HCT116 (cell line): ENCODE data around the gene DRD4. TPM values are rescaled to one million over a fixed set of nuclear protein-coding genes. Genes with fewer than 3 reads are reported as not detected.

ENCODE experiments used
- ATAC-seq: fragments of 200-7000 bp; cut with Tn5 transposase; 2 replicates; pipeline ENCODE4 v1.9.1; 2020; ENCODE audit warnings: mild to moderate bottlenecking, moderate library complexity
- BruUV-seq: library from RNA; stranded (reverse); fragments of 400-500 nt; replicated peaks from 2 replicates; lab custom pipeline; 2021; lab: Mats Ljungman, UMichigan
- CTCF ChIA-PET: fragments of 300-600 bp; sonication (Branson Sonifier 250); formaldehyde crosslinking; loops from one replicate; lab custom pipeline; 2021; ENCODE audit warnings: antibody characterized with exemption; lab: Charles Lee
- POLR2A ChIA-PET: fragments of 300-600, 350-600 bp; sonication (Branson Sonifier 250); formaldehyde crosslinking; loops from one replicate; lab custom pipeline; 2021; ENCODE audit warnings: antibody characterized with exemption; lab: Charles Lee
- RAD21 ChIA-PET, 2 experiments: fragments of 300-600 bp; sonication (Branson Sonifier 250); formaldehyde crosslinking; loops; one replicate each; lab custom pipeline; 2023; ENCODE audit warnings: low total read pairs in 2 of 2; ENCODE audit not compliant: uncharacterized antibody in 2 of 2, unreplicated experiment in 2 of 2, low non-redundant PET in 1 of 2; lab: Charles Lee
- DNase-seq: peaks from one replicate; pipeline ENCODE4 v3.0.0-alpha.2; 2010; ENCODE audit warnings: low read depth, low spot score
- H2AFZ ChIP-seq: fragments of 200-600 bp; shearing (Covaris generic), sonication (generic); 2 replicates; pipeline ENCODE4 v1.6.1; 2017; ENCODE audit warnings: low read depth, mixed run types, mixed read lengths, antibody characterized with exemption, low read length; ENCODE audit not compliant: poor library complexity, severe bottlenecking
- H3K27ac ChIP-seq: 2 replicates; pipeline ENCODE4 v1.5.1; 2012; ENCODE audit warnings: low read depth, low read length
- H3K27me3 ChIP-seq: fragments of 200-600 bp; sonication (generic); 2 replicates; pipeline ENCODE4 v1.6.1; 2016; ENCODE audit warnings: mixed run types, low read length, mixed read lengths; ENCODE audit not compliant: insufficient read depth
- H3K36me3 ChIP-seq, 2 experiments: fragments of 200-500 bp in 1 of 2; fragments of 200-600 bp in 1 of 2; sonication (Bioruptor generic) in 1 of 2; sonication (generic) in 1 of 2; 2 replicates each; pipeline versions ENCODE4 v1.5.1 to v1.6.1; 2014 to 2016; ENCODE audit warnings: low read length in 2 of 2, inconsistent platforms in 1 of 2, mixed read lengths in 1 of 2, mixed run types in 1 of 2; ENCODE audit not compliant: insufficient read depth in 2 of 2, control insufficient read depth in 1 of 2
- H3K4me1 ChIP-seq, 2 experiments: fragments of 200-600 bp in 1 of 2; sonication (generic) in 1 of 2; 2 replicates each; pipeline versions ENCODE4 v1.5.1 to v1.6.1; 2012 to 2017; ENCODE audit warnings: low read length in 2 of 2, inconsistent platforms in 1 of 2, mild to moderate bottlenecking in 1 of 2, mixed read lengths in 1 of 2, mixed run types in 1 of 2, moderate library complexity in 1 of 2; ENCODE audit not compliant: insufficient read depth in 2 of 2, control insufficient read depth in 1 of 2
- H3K4me2 ChIP-seq: fragments of 200-600 bp; sonication (generic); 2 replicates; pipeline ENCODE4 v1.6.1; 2017; ENCODE audit warnings: mixed run types, low read length, mixed read lengths
- H3K4me3 ChIP-seq, 2 experiments: fragments of 200-600 bp in 1 of 2; sonication (generic) in 1 of 2; replicated peaks in 1 of 2; 2 replicates each; pipeline ENCODE4 v1.5.1; 2011 to 2016; ENCODE audit warnings: low read length in 2 of 2, control low read depth in 1 of 2, low read depth in 1 of 2, mild to moderate bottlenecking in 1 of 2, mixed read lengths in 1 of 2, mixed run types in 1 of 2
- H3K79me2 ChIP-seq: fragments of 200-600 bp; sonication (generic); 2 replicates; pipeline ENCODE4 v1.6.1; 2017; ENCODE audit warnings: mild to moderate bottlenecking, mixed run types, low read length, moderate library complexity, mixed read lengths; ENCODE audit not compliant: insufficient read depth
- H3K9ac ChIP-seq: fragments of 200-600 bp; sonication (generic); 2 replicates; pipeline ENCODE4 v1.6.1; 2016; ENCODE audit warnings: low read length, mixed read lengths
- H3K9me2 ChIP-seq: fragments of 200-600 bp; sonication (generic), shearing (Covaris generic); 2 replicates; pipeline ENCODE4 v1.6.1; 2017; ENCODE audit warnings: mixed run types, mild to moderate bottlenecking, moderate library complexity; ENCODE audit not compliant: insufficient read depth
- H3K9me3 ChIP-seq, 2 experiments: fragments of 200-500 bp in 1 of 2; fragments of 200-600 bp in 1 of 2; sonication (Bioruptor generic) in 1 of 2; sonication (generic) in 1 of 2; 2 replicates each; pipeline ENCODE4 v1.6.1; 2014 to 2017; ENCODE audit warnings: low read length in 2 of 2, mixed read lengths in 2 of 2, inconsistent platforms in 1 of 2, low read depth in 1 of 2, mild to moderate bottlenecking in 1 of 2, mixed run types in 1 of 2, moderate library complexity in 1 of 2; ENCODE audit not compliant: control insufficient read depth in 1 of 2, insufficient read depth in 1 of 2
- H4K20me1 ChIP-seq: fragments of 200-600 bp; sonication (generic), shearing (Covaris generic); 2 replicates; pipeline ENCODE4 v1.6.1; 2017; ENCODE audit warnings: mixed run types, mild to moderate bottlenecking, moderate library complexity; ENCODE audit not compliant: insufficient read depth
- EGR1 ChIP-seq: IDR thresholded peaks from 2 replicates; pipeline ENCODE4 v1.6.1; 2012; ENCODE audit warnings: low read depth
- EZH2 ChIP-seq: fragments of 200-600 bp; sonication (generic); IDR thresholded peaks from 2 replicates; pipeline ENCODE4 v1.6.1; 2017; ENCODE audit warnings: antibody characterized with exemption, mixed run types
- EZH2phosphoT487 ChIP-seq: fragments of 200-600 bp; IDR thresholded peaks from 2 replicates; pipeline ENCODE4 v1.6.1; 2018; ENCODE audit warnings: antibody characterized with exemption, borderline replicate concordance
- FOSL1 ChIP-seq: IDR thresholded peaks from 2 replicates; pipeline ENCODE4 v1.6.1; 2012; ENCODE audit warnings: low read depth
- RAD21 ChIP-seq: IDR thresholded peaks from 2 replicates; pipeline ENCODE4 v1.6.1; 2012; ENCODE audit warnings: low read depth, mild to moderate bottlenecking
- SP1 ChIP-seq: IDR thresholded peaks from 2 replicates; pipeline ENCODE4 v1.6.1; 2012; ENCODE audit warnings: low read depth
- TCF7L2 ChIP-seq: IDR thresholded peaks from 2 replicates; pipeline ENCODE4 v1.7.0; 2011; ENCODE audit warnings: borderline replicate concordance, inconsistent platforms; ENCODE audit not compliant: insufficient read depth, insufficient read length; ENCODE audit errors: extremely low read depth
- YY1 ChIP-seq: IDR thresholded peaks from 2 replicates; pipeline ENCODE4 v1.6.1; 2011; ENCODE audit warnings: low read length, low read depth, moderate library complexity, mild to moderate bottlenecking; ENCODE audit not compliant: insufficient replicate concordance; ENCODE audit errors: extremely low read depth
- ZBTB33 ChIP-seq: IDR thresholded peaks from 2 replicates; pipeline ENCODE4 v1.6.1; 2011; ENCODE audit warnings: mild to moderate bottlenecking, low read length, moderate library complexity; ENCODE audit not compliant: insufficient replicate concordance; ENCODE audit errors: extremely low read depth
- ZFX ChIP-seq: fragments of 450-650 bp; IDR thresholded peaks from 2 replicates; pipeline ENCODE4 v1.6.1; 2017
- ZNF274 ChIP-seq: fragments of 200-500 bp; sonication (Bioruptor generic); IDR thresholded peaks from 2 replicates; pipeline ENCODE4 v1.6.1; 2014; ENCODE audit warnings: mild to moderate bottlenecking, low read depth, low read length, inconsistent platforms
- intact Hi-C: fragments of 100-400 bp; cut with micrococcal nuclease; formaldehyde crosslinking; loops from 2 replicates; pipeline ENCODE4 v1.10.0; 2022
- total RNA-seq: library from RNA; stranded (reverse); gene quantifications from one replicate; pipeline ENCODE4 v1.2.1, GENCODE V29; 2021; ENCODE audit not compliant: unreplicated experiment
- TF ChIP-seq, protein P1 (sequence below), 3 experiments: fragments of 200-600 bp in 1 of 3; sonication (generic) in 1 of 3; IDR thresholded peaks in 2 of 3; conservative IDR thresholded peaks in 1 of 3; 2 replicates each; pipeline ENCODE4 v1.5.1; 2012 to 2017; ENCODE audit warnings: low read depth in 2 of 3, low read length in 2 of 3, antibody characterized with exemption in 1 of 3, borderline replicate concordance in 1 of 3, control low read depth in 1 of 3, mild to moderate bottlenecking in 1 of 3, mixed read lengths in 1 of 3, mixed run types in 1 of 3, moderate library complexity in 1 of 3; ENCODE audit not compliant: insufficient read depth in 1 of 3

DRD4 gene
- total RNA-seq, 1 experiment from 2014 or later = 2.4 TPM

DNA sequence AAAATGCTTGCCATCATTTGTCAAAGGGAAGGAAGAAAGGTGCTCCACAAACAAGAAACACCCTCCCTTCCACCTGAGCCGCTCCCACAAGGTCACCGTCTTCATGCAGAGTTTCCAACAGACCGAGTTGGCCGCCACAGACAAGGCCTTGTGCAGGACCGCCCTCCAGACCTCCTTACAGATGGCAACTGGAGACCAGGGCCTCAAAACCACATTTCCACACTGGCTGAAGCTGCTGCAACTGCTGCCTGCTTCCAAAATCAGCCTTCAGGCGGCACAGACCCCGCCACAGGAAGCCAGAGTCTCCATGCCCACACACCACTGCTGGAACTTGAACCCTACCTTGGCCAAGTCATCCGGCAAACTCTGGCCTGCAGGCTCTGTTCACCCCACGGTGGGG, 51.6 kb downstream of the DRD4 start:
- POLR2A ChIA-PET = no interaction called here
- TF ChIP-seq EZH2phosphoT487 = no peak
- TF ChIP-seq ZNF274 = no peak
- TF ChIP-seq EZH2 = no peak
- TF ChIP-seq ZBTB33 = no peak
- peaks cover 3 to 10% of the 10 kb centered on the region in 2 experiments for H3K4me1 ChIP-seq
- intact Hi-C loops = no loop called here
- no peak overlapping the region for H2AFZ ChIP-seq
- H3K9ac ChIP-seq = no peak overlapping the region
- no peak overlapping the region for H3K4me3 ChIP-seq
- ATAC-seq = no peak
- no peak overlapping the region for H3K4me2 ChIP-seq
- no peaks in the 10 kb centered on the region for H3K9me3 ChIP-seq
- DNase-seq = no peak
- CTCF ChIA-PET = no interaction called here
- no peaks in the 10 kb centered on the region for H3K27me3 ChIP-seq
- H3K27ac ChIP-seq = no peak overlapping the region
- BruUV-seq = no TSS peak
- H3K79me2 ChIP-seq = peaks cover 20% of the 10 kb centered on the region
- RAD21 ChIA-PET = no interaction called here
- no peaks in the 10 kb centered on the region for H4K20me1 ChIP-seq
- peaks cover 13 to 20% of the 10 kb centered on the region in 2 experiments for H3K36me3 ChIP-seq
- no peaks in the 10 kb centered on the region for H3K9me2 ChIP-seq

- peaks cover 8 to 19% of the 10 kb centered on the region in 2 experiments for H3K4me1 ChIP-seq
These were observed 52.6 kb downstream of the DRD4 start for GRCh38 chr11:689625-690024.

More at GRCh38 chr11:689625-690024, 52.6 kb downstream of the DRD4 start:
- no peaks in the 10 kb centered on the region for H3K27me3 ChIP-seq
- no peaks in the 10 kb centered on the region for H3K9me3 ChIP-seq
- ChIA-PET RAD21 (no interaction called here), POLR2A (no interaction called here), CTCF (no interaction called here)
- no peak overlapping the region for H3K4me3 ChIP-seq
- no peak overlapping the region for H2AFZ ChIP-seq
- TF ChIP-seq TCF7L2 (no peak), EZH2 (no peak), ZBTB33 (no peak), SP1 (no peak), ZNF274 (no peak), RAD21 (no peak), ZFX (no peak), YY1 (no peak), EGR1 (no peak), FOSL1 (no peak)
- TF ChIP-seq, protein P1, sequence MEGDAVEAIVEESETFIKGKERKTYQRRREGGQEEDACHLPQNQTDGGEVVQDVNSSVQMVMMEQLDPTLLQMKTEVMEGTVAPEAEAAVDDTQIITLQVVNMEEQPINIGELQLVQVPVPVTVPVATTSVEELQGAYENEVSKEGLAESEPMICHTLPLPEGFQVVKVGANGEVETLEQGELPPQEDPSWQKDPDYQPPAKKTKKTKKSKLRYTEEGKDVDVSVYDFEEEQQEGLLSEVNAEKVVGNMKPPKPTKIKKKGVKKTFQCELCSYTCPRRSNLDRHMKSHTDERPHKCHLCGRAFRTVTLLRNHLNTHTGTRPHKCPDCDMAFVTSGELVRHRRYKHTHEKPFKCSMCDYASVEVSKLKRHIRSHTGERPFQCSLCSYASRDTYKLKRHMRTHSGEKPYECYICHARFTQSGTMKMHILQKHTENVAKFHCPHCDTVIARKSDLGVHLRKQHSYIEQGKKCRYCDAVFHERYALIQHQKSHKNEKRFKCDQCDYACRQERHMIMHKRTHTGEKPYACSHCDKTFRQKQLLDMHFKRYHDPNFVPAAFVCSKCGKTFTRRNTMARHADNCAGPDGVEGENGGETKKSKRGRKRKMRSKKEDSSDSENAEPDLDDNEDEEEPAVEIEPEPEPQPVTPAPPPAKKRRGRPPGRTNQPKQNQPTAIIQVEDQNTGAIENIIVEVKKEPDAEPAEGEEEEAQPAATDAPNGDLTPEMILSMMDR (IDR thresholded peaks at IDR 0.05 in 2 of 3, conservative IDR thresholded peaks at IDR 0.05 in 1 of 3; ENCODE audit: borderline replicate concordance in 1 of 3, insufficient read depth in 1 of 3, low read depth in 2 of 3, low read length in 2 of 3) = no peak
- intact Hi-C loops = no loop called here
- peaks cover 13 to 16% of the 10 kb centered on the region in 2 experiments for H3K36me3 ChIP-seq
- H3K79me2 ChIP-seq = peaks cover 26% of the 10 kb centered on the region
- no peak for ATAC-seq
- DNase-seq = no peak
- H3K9ac ChIP-seq = no peak overlapping the region
- no peaks in the 10 kb centered on the region for H3K9me2 ChIP-seq
- no peak overlapping the region for H3K27ac ChIP-seq
- no peaks in the 10 kb centered on the region for H4K20me1 ChIP-seq
- BruUV-seq = no TSS peak
- no peak overlapping the region for H3K4me2 ChIP-seq
